HL-60 (cell line): ENCODE data around the gene SFI1.

Source experiments
- CTCF ChIP-seq: IDR thresholded peaks from one replicate; pipeline ENCODE4 v1.5.1; 2011; ENCODE audit warnings: low read length, control low read depth, inconsistent platforms; ENCODE audit not compliant: insufficient read depth
- POLR2AphosphoS5 ChIP-seq: IDR thresholded peaks from 2 replicates; pipeline ENCODE4 v1.6.1; 2012; ENCODE audit warnings: low read depth
- REST ChIP-seq: IDR thresholded peaks from 2 replicates; pipeline ENCODE4 v1.6.1; 2012; ENCODE audit warnings: low read depth; ENCODE audit not compliant: insufficient replicate concordance

GRCh38 chr22:31561970-31562369, 65.6 kb downstream of the SFI1 start:
- TF ChIP-seq POLR2AphosphoS5 (no peak), REST (no peak), CTCF (no peak)
